UCSD-AML1 (cell line): ENCODE data around the gene PSMD13.
A peak's percentile ranks its signal among the peaks of the same experiment; 100 is the strongest.
"Not testable (repeated sequence)": the region's sequence is repeated elsewhere in the genome, so short reads cannot be mapped to it uniquely, and the experiment has no call there.

Source experiments
- DNase-seq: peaks from one replicate; lab custom pipeline; 2025; ENCODE audit not compliant: unreplicated experiment; lab: John Stamatoyannopoulos, UW

Gene PSMD13

GRCh38 chr11:216081-216974 lies 20.4 kb upstream of the PSMD13 start:
- no peak for DNase-seq

- DNase-seq = no peak
These were observed 19.1 kb upstream of the PSMD13 start for GRCh38 chr11:217704-218103.

GRCh38 chr11:218815-219593 lies 17.8 kb upstream of the PSMD13 start:
- no peak for DNase-seq

- not testable (repeated sequence) for DNase-seq
These were observed 16.0 kb upstream of the PSMD13 start for GRCh38 chr11:220641-221215.

GRCh38 chr11:221539-221938 lies 15.2 kb upstream of the PSMD13 start:
- DNase-seq = no peak

- DNase-seq = no peak
These were observed 14.6 kb upstream of the PSMD13 start for GRCh38 chr11:221998-222789.

- DNase-seq = no peak
These were observed 13.6 kb upstream of the PSMD13 start for GRCh38 chr11:223026-223789.

GRCh38 chr11:223884-224283 lies 12.9 kb upstream of the PSMD13 start:
- no peak for DNase-seq

- DNase-seq = no peak
These were observed 12.4 kb upstream of the PSMD13 start for GRCh38 chr11:224424-224823.

GRCh38 chr11:225734-226453 lies 10.9 kb upstream of the PSMD13 start:
- no peak for DNase-seq

GRCh38 chr11:227824-228379 lies 8.9 kb upstream of the PSMD13 start:
- DNase-seq = no peak

- DNase-seq = no peak
These were observed 6.3 kb upstream of the PSMD13 start for GRCh38 chr11:230431-230830.

- DNase-seq = no peak
These were observed 3.8 kb upstream of the PSMD13 start for GRCh38 chr11:232783-233565.

- DNase-seq = no peak
These were observed 1.6 kb upstream of the PSMD13 start for GRCh38 chr11:235180-235579.

- DNase-seq = no peak
These were observed 1.2 kb upstream of the PSMD13 start for GRCh38 chr11:235609-235996.

- peak; percentile 81 for DNase-seq
These were observed 591 bp upstream of the PSMD13 start, which contains the start of gene SIRT3 for GRCh38 chr11:235997-236773. Gene SIRT3, minus strand, starts transcription at chr11:236342. Its CDS starts 14 bp downstream, at chr11:236328.

GRCh38 chr11:238346-238745 lies 1.6 kb downstream of the PSMD13 start:
- not testable (repeated sequence) for DNase-seq

- DNase-seq = no peak
These were observed 3.5 kb downstream of the PSMD13 start for GRCh38 chr11:240315-240714.
